ENCODE results near the gene OS9.

DNA sequence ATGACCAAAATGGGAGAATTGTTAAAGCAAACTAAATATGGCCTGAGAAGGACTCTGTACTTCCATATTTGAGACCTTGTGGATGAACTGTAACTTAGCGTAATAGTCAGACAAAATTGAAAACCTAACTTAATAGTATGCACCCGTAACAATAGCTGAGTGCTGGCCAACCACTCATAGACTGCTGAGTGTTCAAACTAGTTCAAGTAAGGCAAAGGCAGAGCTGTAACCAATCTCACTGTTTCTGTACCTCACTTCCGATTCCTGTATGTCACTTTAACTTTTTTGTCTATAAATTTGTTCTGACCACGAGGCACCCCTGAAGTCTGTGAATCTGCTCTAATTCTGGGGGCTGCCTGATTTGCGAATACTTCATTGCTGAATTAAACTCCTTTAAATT is 27.0 kb upstream of the OS9 start:
- TF ChIP-seq SP1 (IDR thresholded peaks at IDR 0.05): no peak
- no peak for TF ChIP-seq CTCF (IDR thresholded peaks at IDR 0.05; ENCODE audit: low read depth, low read length, missing input control)
- no peak for TF ChIP-seq MAX (IDR thresholded peaks at IDR 0.05)
